Small intestine (tissue), 7 donors: ENCODE measurements around the gene EMILIN3. TPM values are rescaled to one million over a fixed set of nuclear protein-coding genes. Genes with fewer than 3 reads are reported as not detected.

Experiments used
- DNase-seq, 2 donors: peaks; one replicate each; pipeline versions ENCODE4 v3.0.0 to v3.0.0-alpha.2; 2013
- FAIRE-seq: peaks from 2 replicates; lab custom pipeline; 2012; peaks lifted over from hg19 to GRCh38; lab: Jason Lieb, UNC
- H3K27ac ChIP-seq, 3 donors: one replicate each; pipeline ENCODE4 v1.5.1; 2013; ENCODE audit warnings: low read length in 2 of 3, mild to moderate bottlenecking in 2 of 3, control low read depth in 1 of 3, inconsistent platforms in 1 of 3, low read depth in 1 of 3, moderate library complexity in 1 of 3
- H3K27me3 ChIP-seq, 3 donors: one replicate each; pipeline ENCODE4 v1.6.1; 2013; ENCODE audit warnings: low read length in 3 of 3, inconsistent platforms in 1 of 3; ENCODE audit not compliant: control insufficient read depth in 3 of 3, insufficient read depth in 3 of 3
- H3K36me3 ChIP-seq, 3 donors: one replicate each; pipeline ENCODE4 v1.6.1; 2013; ENCODE audit warnings: low read length in 3 of 3, inconsistent platforms in 1 of 3, low read depth in 1 of 3, mild to moderate bottlenecking in 1 of 3, moderate library complexity in 1 of 3; ENCODE audit not compliant: control insufficient read depth in 3 of 3, insufficient read depth in 2 of 3
- H3K4me1 ChIP-seq, 3 donors: one replicate each; pipeline ENCODE4 v1.6.1; 2013; ENCODE audit warnings: low read length in 2 of 3, inconsistent platforms in 1 of 3, low read depth in 1 of 3, mild to moderate bottlenecking in 1 of 3, moderate library complexity in 1 of 3; ENCODE audit not compliant: control insufficient read depth in 3 of 3, insufficient read depth in 2 of 3
- H3K4me3 ChIP-seq, 3 donors: one replicate each; pipeline ENCODE4 v1.5.1; 2013; ENCODE audit warnings: low read length in 3 of 3, control low read depth in 1 of 3, inconsistent platforms in 1 of 3, low read depth in 1 of 3, mild to moderate bottlenecking in 1 of 3, moderate library complexity in 1 of 3
- H3K9me3 ChIP-seq, 2 donors: one replicate each; pipeline ENCODE4 v1.6.1; 2013; ENCODE audit warnings: low read depth in 1 of 2, low read length in 1 of 2; ENCODE audit not compliant: control insufficient read depth in 2 of 2, insufficient read depth in 1 of 2
- WGBS, 3 donors: extraction: QIAGEN DNeasy Blood & Tissue Kit; methylation state at CpG; one replicate each; pipeline ENCODE4 v1.1.7; 2013; 5-methylcytosine and 5-hydroxymethylcytosine counted together
- polyA plus RNA-seq, 4 donors: library from polyadenylated mRNA; stranded (reverse) in 3 of 4; unstranded in 1 of 4; fragments of 200-250 nt in 3 of 4; fragments of 120-200 nt in 1 of 4; gene quantifications; one replicate each; pipeline versions ENCODE4 v1.2.1 to v1.2.3, GENCODE V29; 2013
- donor health status: healthy with polysubstance abuse.
- donor health status: control.
- donor health status: control.
- donor health status: Bipolar disorder and iron deficiency.
- donor health status: healthy.

Gene EMILIN3
- polyA plus RNA-seq, 4 donors, result 0.54 to 2.6 (median 1.3) TPM

- H3K27me3 ChIP-seq, result no peaks in the 10 kb centered on the region
- no peak overlapping the region for H3K27ac ChIP-seq
- no peak for FAIRE-seq
- no peaks in the 10 kb centered on the region for H3K9me3 ChIP-seq
- H3K36me3 ChIP-seq, result peaks cover 2 to 52% (median 4%) of the 10 kb centered on the region in 3 donors
- no peak overlapping the region for H3K4me3 ChIP-seq
- H3K4me1 ChIP-seq, result peaks cover 0 to 23% (median 2%) of the 10 kb centered on the region in 3 donors
- no peak for DNase-seq
- 88 to 90% (median 89%) methylated on average over 11 of the region's 11 CpGs for WGBS, 3 donors
Observed at GRCh38 chr20:41344938-41345728, 21.5 kb downstream of the EMILIN3 start.

DNA sequence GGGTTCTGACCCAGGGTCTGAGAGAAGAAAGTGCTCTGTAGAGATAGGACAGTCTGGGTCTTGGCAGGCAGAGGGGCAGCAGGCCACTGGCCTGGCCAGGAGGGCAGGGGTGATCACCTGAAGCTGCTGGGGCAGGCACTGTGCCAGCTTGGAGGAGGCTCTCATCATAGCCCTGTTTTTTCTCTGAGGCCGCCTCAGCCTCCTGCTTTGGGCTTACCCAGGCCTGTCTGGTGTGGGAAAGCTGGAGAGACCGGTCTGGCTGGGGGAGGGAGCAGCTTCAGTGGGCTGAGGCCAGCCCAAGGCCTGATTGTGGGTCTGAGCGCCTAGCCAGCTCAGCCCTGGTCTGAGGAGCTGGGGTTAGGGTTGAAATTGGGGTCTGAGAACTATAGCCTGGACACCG is 22.1 kb downstream of the EMILIN3 start:
- no peak for FAIRE-seq
- no peaks in the 10 kb centered on the region for H3K27me3 ChIP-seq
- DNase-seq, result no peak
- no peaks in the 10 kb centered on the region for H3K9me3 ChIP-seq
- 82 to 91% (median 85%) methylated on average over 4 of the region's 4 CpGs for WGBS, 3 donors
- peaks cover 2 to 45% (median 4%) of the 10 kb centered on the region in 3 donors for H3K36me3 ChIP-seq
- H3K27ac ChIP-seq, result no peak overlapping the region
- no peak overlapping the region for H3K4me3 ChIP-seq
- H3K4me1 ChIP-seq, result peaks cover 2 to 27% (median 3%) of the 10 kb centered on the region in 3 donors

DNA sequence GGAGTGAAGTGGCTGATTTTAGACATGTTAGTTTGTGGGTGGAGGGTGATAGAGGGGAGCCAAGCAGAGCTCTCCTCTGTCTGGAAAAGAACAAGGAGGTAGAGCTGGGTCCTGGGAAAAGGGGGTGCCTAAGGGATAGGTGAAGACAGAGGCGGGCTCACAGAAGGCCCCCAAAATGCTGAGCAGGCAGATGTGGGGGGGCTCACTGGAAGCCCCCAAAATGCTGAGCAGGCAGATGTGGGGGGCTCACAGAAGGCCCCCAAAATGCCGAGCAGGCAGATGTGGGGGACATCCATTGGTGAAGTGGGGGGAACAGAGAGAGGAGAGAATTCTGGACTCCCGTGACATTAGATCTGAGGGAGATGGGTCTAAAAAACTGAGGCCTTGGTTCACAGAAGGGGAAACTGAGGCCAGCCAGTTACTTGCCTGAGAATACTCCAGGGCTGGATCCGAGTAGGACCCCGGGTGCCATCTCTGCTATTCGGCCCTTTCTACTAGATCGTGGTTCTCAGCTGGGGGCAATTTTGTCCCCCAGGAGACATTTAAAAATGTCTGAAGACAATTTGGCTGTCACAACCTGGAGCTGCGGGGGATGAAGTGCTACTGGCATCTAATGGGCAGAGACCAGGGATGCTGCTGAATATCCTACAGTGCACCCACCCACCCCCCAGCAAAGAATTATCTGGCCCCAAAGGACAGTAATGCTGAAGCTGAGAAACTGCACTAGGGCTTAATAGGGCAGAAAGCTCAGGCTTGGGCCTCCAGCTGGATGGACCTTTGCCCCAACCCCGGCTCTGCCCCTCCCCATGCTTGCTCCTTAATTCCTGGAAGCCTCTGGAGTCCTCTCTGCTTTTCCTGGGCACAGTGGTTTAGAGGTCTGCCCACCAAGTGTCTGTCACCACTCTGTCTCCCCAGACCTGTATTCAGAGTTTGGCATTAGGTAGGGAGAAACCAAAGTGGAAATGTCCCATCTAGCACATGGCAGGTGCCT is 23.8 kb downstream of the EMILIN3 start:
- peaks cover 2 to 29% (median 3%) of the 10 kb centered on the region in 3 donors for H3K4me1 ChIP-seq
- H3K27me3 ChIP-seq, result no peaks in the 10 kb centered on the region
- peak overlapping the region in 2 of 3 donors; percentile 8 to 12 for H3K4me3 ChIP-seq
- DNase-seq, result peak; percentile 71 to 74
- no peak for FAIRE-seq
- 61 to 87% (median 64%) methylated on average over 8 to 9 of the region's 9 CpGs for WGBS, 3 donors
- H3K36me3 ChIP-seq, result peaks cover 0 to 32% (median 2%) of the 10 kb centered on the region in 3 donors
- no peaks in the 10 kb centered on the region for H3K9me3 ChIP-seq
- peak overlapping the region in 1 of 3 donors; percentile 67 for H3K27ac ChIP-seq

DNA sequence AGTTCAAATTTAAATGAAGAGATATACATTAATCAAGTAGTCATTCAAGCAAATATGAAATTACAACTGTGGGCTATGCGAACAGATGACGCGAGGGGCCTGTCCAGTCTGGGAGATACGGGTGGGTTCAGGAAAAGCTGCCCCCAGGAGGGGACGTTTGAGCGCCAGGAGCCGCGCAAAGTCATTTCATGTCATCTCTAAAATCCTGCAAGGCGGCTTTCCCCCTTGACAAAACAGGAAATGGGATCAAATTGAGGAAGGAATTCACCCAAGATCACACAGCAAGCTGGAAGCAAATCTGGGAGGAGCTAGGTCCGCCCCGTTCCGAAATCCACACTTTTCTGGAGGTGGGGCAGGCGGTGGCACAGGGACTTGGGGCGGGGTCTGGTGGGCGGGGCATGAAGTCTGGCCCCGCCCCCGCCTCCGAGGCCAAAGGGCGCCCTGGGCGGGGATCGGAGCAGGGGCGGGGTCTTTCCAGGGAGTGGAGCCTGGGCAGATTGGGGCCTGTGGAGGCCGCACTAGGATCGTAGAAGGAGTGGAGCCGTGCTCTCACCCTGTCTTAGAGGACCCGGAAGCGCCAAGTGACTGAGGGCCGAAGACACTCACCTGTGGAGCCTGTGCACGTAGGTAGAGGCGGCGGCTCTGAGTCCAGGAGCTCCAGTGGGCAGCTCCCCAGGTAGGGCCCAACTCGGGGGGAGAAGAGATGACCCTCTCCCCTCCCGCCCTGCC is 26.1 kb downstream of the EMILIN3 start, which contains the start of gene LPIN3:
TSS of gene LPIN3 (plus strand) at position 495 of the 729 bp plus-strand sequence. CDS start 4,983 bp downstream, outside the sequence.
- Histone ChIP-seq H3K27ac (peak within 1 kb of the TSS; percentile 93 to 98 (median 94)), H3K4me1 (peaks cover 2 to 29% (median 3%) of the 10 kb centered on the region in 3 donors), H3K27me3 (no peaks in the 10 kb centered on the region), H3K36me3 (peaks cover 0 to 17% (median 0%) of the 10 kb centered on the region in 3 donors), H3K4me3 (peak within 1 kb of the TSS; percentile 31 to 65 (median 65)), H3K9me3 (no peaks in the 10 kb centered on the region)
- peak; percentile 97 for DNase-seq
- WGBS, 3 donors, result 2 to 13% (median 10%) methylated on average over 32 to 33 of the region's 33 CpGs
- no peak for FAIRE-seq

- H3K4me3 ChIP-seq, result peak overlapping the region in 1 of 3 donors; percentile 65
- FAIRE-seq, result no peak
- H3K9me3 ChIP-seq, result no peaks in the 10 kb centered on the region
- H3K27me3 ChIP-seq, result no peaks in the 10 kb centered on the region
- WGBS, 3 donors, result 0 to 5% (median 2%) methylated on average over 25 of the region's 25 CpGs
- H3K4me1 ChIP-seq, result peaks cover 2 to 29% (median 3%) of the 10 kb centered on the region in 3 donors
- peak; percentile 95 to 97 for DNase-seq
- peak overlapping the region; percentile 85 to 94 (median 93) for H3K27ac ChIP-seq
- H3K36me3 ChIP-seq, result peaks cover 0 to 12% (median 0%) of the 10 kb centered on the region in 3 donors
Observed at GRCh38 chr20:41339957-41340326, 26.7 kb downstream of the EMILIN3 start.

DNA sequence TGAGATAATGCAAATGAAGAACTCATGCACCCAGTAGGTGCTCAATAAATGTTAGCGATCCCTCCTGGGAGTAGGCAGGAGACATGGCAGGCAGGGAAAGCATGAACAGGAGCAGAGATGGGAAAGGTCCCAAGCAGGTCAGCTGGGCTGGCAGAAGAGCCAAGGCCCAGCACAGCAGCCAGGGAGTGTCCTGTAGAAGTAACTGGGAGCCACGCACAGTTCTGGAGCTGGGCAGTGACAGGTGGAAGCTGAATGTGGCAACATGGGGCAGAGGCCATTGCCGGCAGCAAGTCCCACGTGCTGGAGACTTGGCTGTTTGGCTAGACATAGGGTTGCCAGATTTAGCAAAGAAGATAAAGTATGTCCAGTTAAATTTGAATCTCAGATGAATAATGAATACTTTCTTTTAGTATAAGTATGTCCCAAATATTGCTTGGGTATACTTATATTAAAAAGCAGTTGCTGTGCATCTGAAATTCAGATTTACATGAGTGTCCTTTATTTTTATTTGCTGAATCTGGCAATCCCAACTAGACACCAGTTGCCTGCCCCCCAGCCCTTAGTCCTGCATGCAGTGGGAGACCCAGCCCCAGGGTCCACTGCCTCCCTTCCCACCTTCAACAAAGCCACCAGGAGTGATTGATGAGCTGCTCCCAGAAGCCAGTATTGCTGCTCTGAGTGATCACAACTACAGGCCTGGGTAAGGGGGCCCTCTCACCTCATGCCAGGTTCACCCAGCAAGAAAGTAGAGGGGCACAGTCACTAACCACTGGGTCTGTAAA is 29.7 kb downstream of the EMILIN3 start:
- H3K4me1 ChIP-seq, result peaks cover 0 to 12% (median 3%) of the 10 kb centered on the region in 3 donors
- DNase-seq (no peak), FAIRE-seq (no peak)
- 92 to 96% (median 93%) methylated on average over 4 of the region's 4 CpGs for WGBS, 3 donors
- H3K36me3 ChIP-seq, result no peaks in the 10 kb centered on the region
- H3K9me3 ChIP-seq, result no peaks in the 10 kb centered on the region
- no peak overlapping the region for H3K27ac ChIP-seq
- H3K27me3 ChIP-seq, result no peaks in the 10 kb centered on the region
- no peak overlapping the region for H3K4me3 ChIP-seq

GRCh38 chr20:41335591-41335990 is 31.0 kb downstream of the EMILIN3 start:
- Histone ChIP-seq H3K27me3 (no peaks in the 10 kb centered on the region), H3K9me3 (no peaks in the 10 kb centered on the region), H3K4me3 (no peak overlapping the region), H3K27ac (no peak overlapping the region), H3K36me3 (no peaks in the 10 kb centered on the region), H3K4me1 (peaks cover 0 to 6% (median 3%) of the 10 kb centered on the region in 3 donors)
- 57 to 79% (median 71%) methylated on average over 1 of the region's 1 CpG for WGBS, 3 donors
- DNase-seq, result no peak
- FAIRE-seq, result no peak
